ENCODE data around the gene PTCHD1. TPM values are rescaled to one million over a fixed set of nuclear protein-coding genes. Genes with fewer than 3 reads are reported as not detected.

PTCHD1 gene
- total RNA-seq, 1 experiment from 2014 or later, result not detected

- H3K4me3 ChIP-seq (replicated peaks in 1 of 2; ENCODE audit: low read depth in 1 of 2, low read length in 2 of 2), result no peak overlapping the region
- intact Hi-C loops (cut with micrococcal nuclease), result no loop called here
- no peaks in the 10 kb centered on the region for H4K20me1 ChIP-seq (ENCODE audit: insufficient read depth)
- DNase-seq (ENCODE audit: low read depth, low spot score) (no peak), ATAC-seq (no peak)
- no peaks in the 10 kb centered on the region for H3K9me3 ChIP-seq (ENCODE audit: control insufficient read depth in 1 of 2, insufficient read depth in 1 of 2, low read depth in 1 of 2, low read length in 2 of 2)
- H3K9me2 ChIP-seq (ENCODE audit: insufficient read depth), result no peaks in the 10 kb centered on the region
- no TSS peak for BruUV-seq (replicated peaks)
- H2AFZ ChIP-seq (ENCODE audit: low read depth, low read length, poor library complexity, severe bottlenecking), result no peak overlapping the region
- CTCF ChIA-PET, result interaction anchor here (0.9 kb wide), 1 partner anchor 14 kb away, joined by 3 read pairs; no protein-coding TSS in a partner anchor
- POLR2A ChIA-PET, result no interaction called here
- 0 out of 2 replicates have a peak, but pooled peaks cover 5% of the 10 kb centered on the region for H3K27me3 ChIP-seq (ENCODE audit: insufficient read depth, low read length)
- RAD21 ChIA-PET (ENCODE audit: low non-redundant PET in 1 of 2, low total read pairs in 2 of 2, uncharacterized antibody in 2 of 2, unreplicated experiment in 2 of 2), result no interaction called here
- no peaks in the 10 kb centered on the region for H3K4me1 ChIP-seq (ENCODE audit: control insufficient read depth in 1 of 2, insufficient read depth in 2 of 2, low read length in 2 of 2)
- no peak overlapping the region for H3K4me2 ChIP-seq (ENCODE audit: low read length)
- H3K36me3 ChIP-seq (ENCODE audit: control insufficient read depth in 1 of 2, insufficient read depth in 2 of 2, low read length in 2 of 2), result no peaks in the 10 kb centered on the region
- no peaks in the 10 kb centered on the region for H3K79me2 ChIP-seq (ENCODE audit: insufficient read depth, low read length)
- H3K9ac ChIP-seq (ENCODE audit: low read length), result no peak overlapping the region
- H3K27ac ChIP-seq (ENCODE audit: low read depth, low read length), result no peak overlapping the region
- TF ChIP-seq ZNF274 (IDR thresholded peaks at IDR 0.05; ENCODE audit: low read depth, low read length) (no peak), ELF1 (IDR thresholded peaks at IDR 0.05; ENCODE audit: borderline replicate concordance, low read depth) (no peak), CBX3 (IDR thresholded peaks at IDR 0.05; ENCODE audit: low read depth) (no peak), CEBPB (IDR thresholded peaks at IDR 0.05; ENCODE audit: low read depth) (no peak), REST (IDR thresholded peaks at IDR 0.05; ENCODE audit: low read depth) (no peak), JUND (IDR thresholded peaks at IDR 0.05) (no peak), EZH2phosphoT487 (IDR thresholded peaks at IDR 0.05; ENCODE audit: borderline replicate concordance) (no peak), FOSL1 (IDR thresholded peaks at IDR 0.05; ENCODE audit: low read depth) (no peak), POLR2AphosphoS5 (IDR thresholded peaks at IDR 0.05; ENCODE audit: low read depth, low read length) (no peak)
These were observed 2.4 kb upstream of the PTCHD1 start for GRCh38 chrX:23332101-23332887.
